Naive thymus-derived CD4-positive, alpha-beta T cell (primary cell): Measurements from ENCODE around the gene NRL. TPM values are rescaled to one million over a fixed set of nuclear protein-coding genes. Genes with fewer than 3 reads are reported as not detected.

Experiments used
- ATAC-seq: fragments of 150-1000 bp; cut with Tn5 transposase; 2 replicates; pipeline ENCODE4 v1.10.0; 2021; ENCODE audit warnings: mild to moderate bottlenecking, moderate library complexity
- CTCF ChIA-PET: fragments of 350-600 bp; sonication (Branson Sonifier 250); formaldehyde crosslinking; loops from one replicate; lab custom pipeline; 2021; ENCODE audit warnings: antibody characterized with exemption; lab: Charles Lee
- POLR2A ChIA-PET: fragments of 350-600 bp; sonication (Branson Sonifier 250); formaldehyde crosslinking; loops from one replicate; lab custom pipeline; 2021; ENCODE audit warnings: antibody characterized with exemption, inconsistent platforms; lab: Charles Lee
- DNase-seq, 9 donors: peaks; one replicate each; pipeline versions ENCODE4 v3.0.0 to v3.0.0-alpha.2; 2020 to 2022; ENCODE audit warnings: mixed read lengths in 1 of 9
- H3K27ac ChIP-seq: one replicate; pipeline ENCODE4 v1.7.0; 2013; ENCODE audit warnings: mild to moderate bottlenecking, low read depth, low read length, moderate library complexity
- H3K27me3 ChIP-seq, 2 donors: one replicate each; pipeline ENCODE4 v1.7.0; 2013; ENCODE audit warnings: low read length in 2 of 2, mild to moderate bottlenecking in 2 of 2, moderate library complexity in 2 of 2; ENCODE audit not compliant: control insufficient read depth in 2 of 2, insufficient read depth in 2 of 2
- H3K36me3 ChIP-seq, 3 experiments: 1 replicate in 2 of 3; 2 replicates in 1 of 3; pipeline ENCODE4 v1.7.0; 2013; ENCODE audit warnings: low read length in 3 of 3, mild to moderate bottlenecking in 3 of 3, moderate library complexity in 1 of 3; ENCODE audit not compliant: insufficient read depth in 3 of 3, control insufficient read depth in 2 of 3
- H3K4me1 ChIP-seq, 2 donors: one replicate each; pipeline ENCODE4 v1.7.0; 2013; ENCODE audit warnings: low read length in 2 of 2, mild to moderate bottlenecking in 2 of 2, moderate library complexity in 1 of 2; ENCODE audit not compliant: control insufficient read depth in 2 of 2, insufficient read depth in 2 of 2
- H3K4me3 ChIP-seq: 2 replicates; pipeline ENCODE4 v1.7.0; 2013; ENCODE audit warnings: mild to moderate bottlenecking, low read length
- H3K9me3 ChIP-seq, 3 experiments: 1 replicate in 2 of 3; 2 replicates in 1 of 3; pipeline ENCODE4 v1.7.0; 2013; ENCODE audit warnings: low read length in 3 of 3; ENCODE audit not compliant: control insufficient read depth in 2 of 3
- H3K27ac Mint-ChIP-seq, 9 donors: one replicate each; pipeline ENCODE4 v1.8.0; 2020 to 2022; ENCODE audit warnings: mixed read lengths in 9 of 9, mild to moderate bottlenecking in 8 of 9, moderate library complexity in 5 of 9, inconsistent platforms in 2 of 9
- H3K27me3 Mint-ChIP-seq, 5 donors: one replicate each; pipeline ENCODE4 v1.8.0; 2021 to 2022; ENCODE audit warnings: mixed read lengths in 5 of 5, mild to moderate bottlenecking in 1 of 5
- H3K36me3 Mint-ChIP-seq, 5 donors: one replicate each; pipeline ENCODE4 v1.8.0; 2020 to 2022; ENCODE audit warnings: mixed read lengths in 5 of 5, mild to moderate bottlenecking in 3 of 5, inconsistent platforms in 1 of 5
- H3K4me1 Mint-ChIP-seq, 7 donors: one replicate each; pipeline ENCODE4 v1.8.0; 2020 to 2022; ENCODE audit warnings: mixed read lengths in 7 of 7, mild to moderate bottlenecking in 3 of 7, inconsistent platforms in 1 of 7
- H3K4me3 Mint-ChIP-seq, 10 donors: one replicate each; pipeline ENCODE4 v1.8.0; 2020 to 2022; ENCODE audit warnings: mild to moderate bottlenecking in 10 of 10, mixed read lengths in 10 of 10, moderate library complexity in 6 of 10, inconsistent platforms in 2 of 10
- H3K9me3 Mint-ChIP-seq, 11 donors: one replicate each; pipeline ENCODE4 v1.8.0; 2020 to 2022; ENCODE audit warnings: mixed read lengths in 11 of 11, mild to moderate bottlenecking in 4 of 11, inconsistent platforms in 1 of 11, moderate library complexity in 1 of 11
- intact Hi-C, 2 donors: fragments of 100-400 bp; cut with micrococcal nuclease; formaldehyde crosslinking; loops; one replicate each; pipeline ENCODE4 v1.15.1; 2023
- polyA plus RNA-seq, 2 donors: library from polyadenylated mRNA; unstranded; fragments of 300-500 nt; fragmentation: Illumina TruSeq; gene quantifications; one replicate each; pipeline ENCODE4 v1.2.3, GENCODE V29; 2021
- total RNA-seq, 6 experiments: library from RNA in 5 of 6; stranded (reverse) in 5 of 6; gene quantifications; 1 replicate in 5 of 6; 2 replicates in 1 of 6; pipeline ENCODE4 v1.2.3 and lab custom pipeline; 2021 to 2026

NRL gene
- total and polyA plus RNA-seq, 7 experiments from 2014 or later: 2.1 to 4.5 (median 3.7) TPM

- intact Hi-C loops: no loop called here
- ChIA-PET POLR2A (interaction anchor here (0.6 to 9.1 kb wide), 11 partner anchors 11 to 66 kb away, joined by 3 to 85 read pairs (median 5); partner anchors contain the start of genes DCAF11, EMC9, IRF9 and NRL), CTCF (interaction anchor here (0.8 to 9.4 kb wide), 5 partner anchors 10 to 42 kb away, joined by 3 to 165 read pairs (median 5); partner anchors contain the start of genes DCAF11 and NRL)
- peak; percentile 3 for ATAC-seq
- peaks cover 6 to 16% of the 10 kb centered on the region in 2 donors for H3K4me1 ChIP-seq
- H3K4me3 ChIP-seq: peak overlapping the region; percentile 91
- H3K36me3 Mint-ChIP-seq: peaks cover 0 to 21% (median 0%) of the 10 kb centered on the region in 5 donors
- peaks cover 27 to 42% (median 36%) of the 10 kb centered on the region in 7 donors for H3K4me1 Mint-ChIP-seq
- no peaks in the 10 kb centered on the region for H3K9me3 ChIP-seq
- H3K27ac ChIP-seq: peak overlapping the region; percentile 92
- peaks cover 0 to 32% (median 5%) of the 10 kb centered on the region in 3 experiments for H3K36me3 ChIP-seq
- H3K27ac Mint-ChIP-seq: peak overlapping the region; percentile 90 to 97 (median 96)
- H3K9me3 Mint-ChIP-seq: no peaks in the 10 kb centered on the region
- H3K4me3 Mint-ChIP-seq: peak overlapping the region; percentile 91 to 100 (median 98)
- peak in 2 of 9 donors; percentile 11 to 64 for DNase-seq
- H3K27me3 Mint-ChIP-seq: no peaks in the 10 kb centered on the region
- H3K27me3 ChIP-seq: no peaks in the 10 kb centered on the region
These were observed 19.3 kb downstream of the NRL start for GRCh38 chr14:24095271-24096068.

DNA sequence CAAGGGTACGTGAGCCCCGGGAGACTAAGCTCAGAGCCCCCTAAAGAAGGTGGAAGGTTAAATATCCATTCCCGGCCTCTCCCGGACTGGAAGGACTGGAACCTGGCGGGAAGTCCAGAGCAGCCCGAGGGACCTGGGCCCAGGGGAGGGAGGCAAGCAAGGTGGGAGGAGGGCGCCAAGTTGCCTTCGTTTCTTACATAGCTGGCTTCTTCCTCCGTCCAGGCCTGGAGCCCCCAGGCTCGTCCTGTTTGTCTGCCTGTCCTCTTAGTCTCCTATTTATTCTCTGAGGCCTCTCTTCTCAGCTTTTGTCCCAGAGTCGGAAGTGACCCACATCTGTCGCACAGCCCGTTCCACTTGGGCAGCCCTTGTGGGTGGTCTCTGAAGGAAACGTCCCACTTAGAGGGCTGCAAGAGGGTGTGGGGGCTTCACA, 19.9 kb downstream of the NRL start:
- Histone ChIP-seq H3K27ac (peak overlapping the region; percentile 92), H3K4me3 (peak overlapping the region; percentile 91), H3K27me3 (no peaks in the 10 kb centered on the region), H3K36me3 (peaks cover 0 to 26% (median 3%) of the 10 kb centered on the region in 3 experiments), H3K4me1 (peaks cover 6 to 16% of the 10 kb centered on the region in 2 donors), H3K9me3 (no peaks in the 10 kb centered on the region)
- Mint-ChIP-seq H3K4me3 (peak overlapping the region; percentile 91 to 100 (median 98)), H3K36me3 (peaks cover 0 to 20% (median 0%) of the 10 kb centered on the region in 5 donors), H3K9me3 (no peaks in the 10 kb centered on the region), H3K27ac (peak overlapping the region; percentile 90 to 97 (median 96)), H3K4me1 (peaks cover 28 to 45% (median 38%) of the 10 kb centered on the region in 7 donors), H3K27me3 (no peaks in the 10 kb centered on the region)
- intact Hi-C loops: loop anchor here (1.0 to 5.0 kb wide), 12 partner anchors 13 to 463 kb away; partner anchors contain the start of genes DCAF11 (in 2 of the 2), IRF9 (in 2 of the 2), NRL (in 2 of the 2) and PSME1 (in 2 of the 2)
- no peak for ATAC-seq
- no peak for DNase-seq
- ChIA-PET POLR2A (interaction anchor here (0.9 to 9.1 kb wide), 8 partner anchors 12 to 67 kb away, joined by 3 to 85 read pairs (median 8); partner anchors contain the start of genes DCAF11, IRF9, NRL and PSME1), CTCF (interaction anchor here (0.8 to 9.4 kb wide), 6 partner anchors 11 to 66 kb away, joined by 3 to 165 read pairs (median 4); partner anchors contain the start of genes DCAF11, IRF9 and NRL)

DNA sequence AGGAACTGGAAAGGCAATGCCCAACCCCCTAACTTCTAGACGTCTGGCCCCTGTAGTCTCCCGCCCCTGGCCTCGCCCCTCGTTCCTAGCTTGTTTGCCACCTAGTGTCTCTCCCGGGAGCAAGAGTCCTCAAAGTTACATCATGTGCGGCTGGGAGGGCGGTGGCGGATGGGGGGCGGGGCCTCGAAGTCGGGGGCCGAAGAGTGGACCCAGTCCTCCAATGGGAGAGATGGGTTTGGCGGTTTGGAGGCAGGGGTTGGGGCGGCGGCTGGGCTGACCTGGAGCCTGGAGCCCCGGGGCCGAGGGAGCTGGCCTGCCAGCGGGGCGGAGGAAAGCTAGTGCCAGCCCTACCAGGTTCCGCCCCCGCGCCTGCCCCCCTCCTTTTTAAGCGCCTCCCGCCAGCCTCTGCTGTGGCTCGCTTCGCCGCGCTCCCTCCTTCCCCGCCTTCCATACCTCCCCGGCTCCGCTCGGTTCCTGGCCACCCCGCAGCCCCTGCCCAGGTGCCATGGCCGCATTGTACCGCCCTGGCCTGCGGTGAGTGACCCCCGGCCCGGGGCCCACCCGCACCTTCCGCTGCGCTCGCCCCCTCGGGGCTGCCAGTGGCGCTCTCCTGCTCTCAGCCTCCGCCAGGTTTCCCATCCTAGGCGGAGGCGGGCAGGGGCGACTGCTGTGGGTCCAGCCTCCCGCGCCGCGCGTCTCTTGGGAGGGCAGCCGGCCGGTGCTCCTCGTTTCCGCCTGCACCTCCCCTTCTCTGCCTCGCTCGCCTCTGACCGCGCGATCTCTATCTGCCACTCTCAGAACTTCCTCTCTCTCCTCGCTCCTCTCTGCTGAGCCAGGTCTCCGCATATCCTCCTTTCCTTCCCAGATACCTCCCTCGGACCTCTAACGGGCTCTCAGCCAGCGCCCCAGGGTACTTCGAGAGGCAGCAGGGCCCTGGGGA, 20.6 kb downstream of the NRL start, which contains the start of gene PCK2:
Gene PCK2, plus strand, starts transcription at position 411 of the 940 bp plus-strand sequence. Its CDS starts 95 bp downstream, at position 506.
- H3K36me3 Mint-ChIP-seq: peaks cover 0 to 19% (median 0%) of the 10 kb centered on the region in 5 donors
- Histone ChIP-seq H3K27ac (peak within 1 kb of the TSS; percentile 92), H3K4me1 (peaks cover 6 to 16% of the 10 kb centered on the region in 2 donors), H3K4me3 (peak within 1 kb of the TSS; percentile 91), H3K27me3 (no peaks in the 10 kb centered on the region), H3K36me3 (peaks cover 0 to 19% (median 0%) of the 10 kb centered on the region in 3 experiments), H3K9me3 (no peaks in the 10 kb centered on the region)
- peak within 1 kb of the TSS; percentile 90 to 97 (median 96) for H3K27ac Mint-ChIP-seq
- DNase-seq (peak; percentile 44 to 80 (median 56)), ATAC-seq (peak; percentile 81)
- POLR2A ChIA-PET: interaction anchor here (0.7 to 9.1 kb wide), 13 partner anchors 12 to 999 kb away, joined by 3 to 85 read pairs (median 5); partner anchors contain the start of genes ACIN1, C14orf119, CARMIL3 and DCAF11
- H3K27me3 Mint-ChIP-seq: no peaks in the 10 kb centered on the region
- no peaks in the 10 kb centered on the region for H3K9me3 Mint-ChIP-seq
- H3K4me1 Mint-ChIP-seq: peaks cover 28 to 47% (median 41%) of the 10 kb centered on the region in 7 donors
- H3K4me3 Mint-ChIP-seq: peak within 1 kb of the TSS; percentile 91 to 100 (median 98)
- intact Hi-C loops: loop anchor here (1.0 to 5.0 kb wide), 12 partner anchors 13 to 462 kb away; partner anchors contain the start of genes DCAF11 (in 2 of the 2), IRF9 (in 2 of the 2), NRL (in 2 of the 2) and PSME1 (in 2 of the 2)
- CTCF ChIA-PET: interaction anchor here (0.8 to 9.4 kb wide), 7 partner anchors 12 to 67 kb away, joined by 3 to 165 read pairs (median 5); partner anchors contain the start of genes DCAF11, IRF9 and NRL

GRCh38 chr14:24093207-24093900, 21.4 kb downstream of the NRL start:
- POLR2A ChIA-PET: interaction anchor here (0.7 to 9.1 kb wide), 10 partner anchors 12 to 998 kb away, joined by 3 to 85 read pairs (median 6); partner anchors contain the start of genes ACIN1, C14orf119, CARMIL3 and DCAF11
- ATAC-seq: no peak

More at GRCh38 chr14:24093207-24093900, 21.4 kb downstream of the NRL start:
- H3K4me1 ChIP-seq: peaks cover 6 to 16% of the 10 kb centered on the region in 2 donors
- Mint-ChIP-seq H3K27ac (peak overlapping the region; percentile 84 to 97 (median 92)), H3K27me3 (no peaks in the 10 kb centered on the region), H3K9me3 (no peaks in the 10 kb centered on the region), H3K36me3 (peaks cover 0 to 19% (median 0%) of the 10 kb centered on the region in 5 donors), H3K4me3 (peak overlapping the region; percentile 86 to 100 (median 98)), H3K4me1 (peaks cover 28 to 47% (median 41%) of the 10 kb centered on the region in 7 donors)
- intact Hi-C loops: loop anchor here in 1 of 2 donors (5.0 kb wide), 1 partner anchor 461 kb away; no protein-coding TSS in a partner anchor
- H3K27ac ChIP-seq: peak overlapping the region; percentile 92
- peaks cover 0 to 11% (median 0%) of the 10 kb centered on the region in 3 experiments for H3K36me3 ChIP-seq
- H3K4me3 ChIP-seq: peak overlapping the region; percentile 91
- H3K27me3 ChIP-seq: no peaks in the 10 kb centered on the region
- no peaks in the 10 kb centered on the region for H3K9me3 ChIP-seq
- DNase-seq: no peak
- CTCF ChIA-PET: interaction anchor here (0.8 to 9.4 kb wide), 6 partner anchors 12 to 68 kb away, joined by 3 to 165 read pairs (median 28); partner anchors contain the start of gene IRF9
